Lung microvascular endothelial cell (primary cell): ENCODE data around the gene FOXJ1. TPM values are rescaled to one million over a fixed set of nuclear protein-coding genes. Genes with fewer than 3 reads are reported as not detected.

Experiments
- DNase-seq, 2 donors: peaks; one replicate each; pipeline versions ENCODE4 v3.0.0 to v3.0.0-alpha.2; 2010; ENCODE audit warnings: low read depth in 2 of 2
- total RNA-seq: library from RNA; depleted of rRNA; stranded (reverse); fragments of >200 nt; gene quantifications from 2 replicates; pipeline ENCODE4 v1.2.1, GENCODE V29; 2014

FOXJ1 gene
- total RNA-seq, 1 donor from 2014 or later: not detected

DNA sequence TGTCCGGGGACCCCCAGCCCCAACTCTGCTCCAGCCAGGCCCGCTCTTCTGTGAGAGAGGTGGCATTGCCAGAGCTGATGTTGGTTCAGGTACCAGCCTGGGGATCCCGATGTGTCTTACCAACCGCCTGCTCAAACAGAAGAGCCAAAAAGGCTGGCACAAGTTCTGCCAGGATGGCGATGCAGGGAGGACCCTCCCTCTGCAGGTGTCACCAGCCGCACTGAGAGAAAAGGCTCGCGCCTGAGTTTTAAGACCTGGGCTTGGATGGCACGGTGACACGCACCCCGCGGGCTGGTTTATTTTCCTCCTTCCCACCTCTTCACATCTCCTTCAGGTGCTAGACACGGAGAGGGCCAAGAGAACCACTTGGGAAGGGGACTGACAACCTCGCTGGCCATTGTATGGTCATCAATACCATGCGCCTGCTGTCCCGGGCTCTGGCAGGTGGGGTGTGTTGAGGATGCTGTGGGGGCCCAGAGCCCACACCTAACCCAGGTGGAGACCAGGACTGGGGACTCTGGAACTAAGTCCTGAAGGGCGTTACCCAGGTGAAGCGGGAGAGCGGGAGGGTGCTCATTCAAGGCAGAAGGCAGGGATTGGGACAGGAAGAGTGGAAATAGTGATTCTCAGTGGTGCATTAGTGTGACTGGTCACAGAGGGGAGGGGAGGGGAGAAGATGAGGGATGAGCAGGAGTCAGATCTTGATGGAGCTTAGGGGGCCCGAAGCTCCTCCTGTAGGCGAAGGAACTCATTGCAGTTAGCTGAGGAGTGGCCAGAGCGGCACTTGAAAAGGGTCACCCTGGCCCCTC is 16.3 kb downstream of the FOXJ1 start:
- DNase-seq: no peak

DNA sequence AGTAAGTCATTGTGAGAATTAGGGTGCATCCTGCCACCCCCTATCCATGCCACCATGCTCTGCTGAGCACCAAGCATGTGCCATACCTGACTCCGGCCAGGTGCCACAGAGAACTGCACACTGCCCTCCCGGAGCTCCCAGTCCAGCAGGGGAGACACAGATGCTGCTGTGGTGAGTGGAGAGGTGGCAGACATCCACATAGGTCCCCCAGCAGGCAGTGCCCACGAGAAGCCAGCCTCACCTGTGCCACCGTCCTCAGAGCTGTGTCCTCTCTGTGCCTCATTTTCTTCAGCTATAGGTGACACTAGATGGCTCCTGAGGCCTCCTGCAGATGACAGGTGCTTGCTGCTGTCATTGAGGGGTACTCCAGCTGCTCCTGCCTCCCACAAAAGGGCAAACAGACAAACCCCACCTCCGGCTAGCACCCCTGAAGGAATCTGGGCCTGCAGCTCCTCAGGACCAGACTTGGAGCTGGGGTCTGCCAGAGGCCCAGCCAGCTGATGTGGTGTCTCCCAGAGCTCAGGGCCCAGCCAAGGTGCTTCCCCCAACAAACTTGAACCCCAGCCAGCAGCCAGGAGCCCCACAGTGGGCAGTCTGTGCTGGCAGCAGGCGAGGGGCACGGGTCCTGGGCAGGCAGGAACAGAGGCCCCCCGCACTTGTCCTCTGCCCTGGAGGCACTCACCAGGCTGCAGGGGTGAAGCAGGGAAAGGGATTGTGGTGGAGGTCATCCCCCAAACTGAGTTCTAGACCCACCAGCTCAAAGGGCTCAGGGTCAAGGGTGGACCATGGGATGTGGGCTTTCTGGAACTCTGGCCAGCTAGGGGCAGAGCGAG is 17.1 kb downstream of the FOXJ1 start:
- DNase-seq: no peak

DNA sequence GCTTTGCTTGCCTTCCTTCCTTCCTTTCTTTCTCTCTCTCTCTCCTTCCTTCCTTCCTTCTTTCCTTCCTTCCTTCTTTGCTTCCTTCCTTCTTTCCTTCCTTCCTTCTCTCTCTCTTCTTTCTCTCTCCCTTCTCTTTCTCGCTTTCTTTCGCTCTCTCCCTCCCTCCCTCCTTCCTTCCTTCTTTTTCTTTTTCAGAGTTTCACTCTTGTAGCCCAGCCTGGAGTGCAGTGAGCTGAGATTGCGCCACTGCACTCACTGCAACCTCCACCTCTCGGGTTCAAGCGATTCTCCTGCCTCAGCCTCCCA is 17.9 kb downstream of the FOXJ1 start:
- no peak for DNase-seq

DNA sequence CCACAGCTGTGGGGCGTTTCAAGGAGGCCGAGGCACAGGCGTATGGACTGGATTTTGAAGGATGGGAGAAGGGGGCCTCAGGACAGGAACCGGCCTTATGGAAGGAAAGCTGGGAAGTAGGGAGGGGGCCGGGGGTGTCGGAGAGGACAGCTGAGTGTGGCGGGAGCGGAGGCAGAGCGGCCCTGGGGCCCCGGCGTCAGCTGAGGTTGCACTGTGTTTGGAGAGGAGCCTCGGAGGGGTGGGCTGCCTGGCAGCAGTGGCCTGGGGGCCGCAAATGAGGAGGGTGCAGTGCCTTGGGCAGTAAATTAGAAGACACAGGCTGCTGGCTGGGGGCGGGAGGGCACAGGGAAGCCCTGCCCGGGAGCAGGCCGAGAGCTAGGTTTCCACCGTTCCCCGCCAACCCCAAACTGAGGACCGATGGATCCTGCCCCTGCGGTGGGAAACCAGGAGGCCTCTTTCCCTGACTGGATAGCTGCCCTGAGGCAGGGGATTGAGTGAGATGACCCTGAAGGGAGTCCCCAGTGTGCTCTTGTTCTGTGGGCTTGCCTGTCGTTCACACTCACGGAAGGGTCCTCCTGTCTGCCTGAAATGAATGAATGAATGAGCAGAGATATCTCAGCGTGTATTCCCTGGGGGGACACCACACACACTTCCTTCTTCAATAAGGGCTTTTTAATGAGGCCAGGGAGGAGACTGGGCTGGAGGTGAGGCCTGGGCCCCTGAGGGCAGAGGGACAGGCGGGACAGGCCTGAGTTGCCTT is 18.4 kb downstream of the FOXJ1 start:
- no peak for DNase-seq

DNA sequence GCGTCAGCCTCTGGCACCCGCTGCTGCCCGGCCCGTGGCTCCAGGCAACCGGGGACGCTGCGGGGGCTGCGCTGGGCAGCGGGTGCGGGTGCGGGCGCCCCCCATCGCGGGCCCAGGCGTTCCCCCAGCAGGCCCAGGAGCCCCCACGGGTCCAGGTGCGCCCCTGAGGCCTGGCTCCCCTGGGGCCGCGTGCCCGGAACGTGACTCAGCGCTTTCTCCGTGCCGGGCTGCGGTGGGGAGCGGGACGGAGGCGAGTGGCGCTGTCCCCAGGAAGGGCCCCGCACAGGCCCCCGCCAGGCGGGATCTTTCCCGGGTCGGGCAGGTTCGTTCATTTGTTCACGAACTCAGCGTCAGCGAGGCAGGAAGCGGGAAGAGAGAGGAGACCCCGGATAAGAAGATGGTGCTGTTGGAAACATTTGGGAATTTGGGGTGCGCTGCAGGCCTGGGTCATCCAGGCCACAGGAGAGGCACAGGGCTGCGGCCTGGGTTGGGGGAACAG is 19.1 kb downstream of the FOXJ1 start:
- DNase-seq: peak in 1 of 2 donors; percentile 28

DNA sequence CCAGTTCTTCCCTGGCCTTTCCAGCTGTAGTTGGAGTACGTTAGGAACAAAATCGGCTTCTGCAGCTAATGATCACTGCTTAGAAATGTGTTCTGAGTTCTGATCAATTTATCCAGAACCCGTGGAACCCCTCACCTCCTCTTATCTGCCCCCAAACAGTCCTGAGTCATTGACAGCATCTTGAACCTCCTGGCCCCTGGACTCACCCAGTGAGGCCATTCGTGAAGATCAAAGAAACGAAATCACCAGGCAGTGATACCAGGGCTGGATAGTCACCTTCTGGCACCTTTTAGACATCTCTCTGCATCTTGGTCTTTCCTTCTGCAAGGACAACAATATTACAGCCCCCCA is 20.4 kb downstream of the FOXJ1 start:
- no peak for DNase-seq

DNA sequence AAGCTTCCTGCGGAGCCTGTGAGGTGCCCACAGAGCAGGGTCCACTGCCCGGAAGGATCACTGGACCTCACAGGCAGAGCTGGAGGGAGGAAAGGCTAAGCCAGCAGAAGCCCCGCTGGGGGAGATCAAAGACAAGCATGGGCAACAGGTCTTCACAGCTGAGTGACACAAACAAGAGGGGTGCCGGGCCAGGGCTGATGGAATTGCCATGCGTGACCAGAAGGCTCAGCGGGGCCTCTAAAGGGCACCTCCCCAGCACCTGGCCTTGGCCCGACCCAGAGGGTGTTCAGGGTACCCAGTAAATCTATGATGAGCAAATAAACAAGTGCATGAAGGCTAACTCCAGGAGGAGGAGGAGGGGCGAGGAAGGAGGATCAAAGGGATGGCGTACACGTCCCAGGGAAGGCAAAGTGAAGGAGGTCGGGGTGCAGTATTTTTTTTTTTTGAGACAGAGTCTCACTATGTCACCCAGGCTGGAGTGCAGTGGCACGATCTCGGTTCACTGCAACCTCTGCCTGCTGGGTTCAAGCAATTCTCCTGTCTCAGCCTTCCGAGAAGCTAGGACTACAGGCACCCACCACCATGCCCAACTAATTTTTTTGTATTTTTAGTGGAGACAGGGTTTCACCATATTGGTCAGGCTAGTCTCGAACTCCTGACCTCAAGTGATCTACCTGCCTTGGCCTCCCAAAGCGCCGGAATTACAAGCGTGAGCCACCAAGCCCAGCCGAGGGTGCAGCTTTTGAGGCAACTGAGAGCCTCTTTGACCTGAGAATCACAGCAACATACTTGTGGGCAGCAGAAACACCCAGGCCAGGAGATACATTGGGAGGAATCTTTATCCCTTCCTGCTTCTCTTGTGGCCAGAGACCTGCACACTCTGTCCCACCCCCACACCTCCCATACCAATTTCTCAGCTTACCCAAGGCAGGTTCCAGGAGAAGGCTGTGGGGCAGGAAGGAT is 21.4 kb downstream of the FOXJ1 start:
- no peak for DNase-seq

DNA sequence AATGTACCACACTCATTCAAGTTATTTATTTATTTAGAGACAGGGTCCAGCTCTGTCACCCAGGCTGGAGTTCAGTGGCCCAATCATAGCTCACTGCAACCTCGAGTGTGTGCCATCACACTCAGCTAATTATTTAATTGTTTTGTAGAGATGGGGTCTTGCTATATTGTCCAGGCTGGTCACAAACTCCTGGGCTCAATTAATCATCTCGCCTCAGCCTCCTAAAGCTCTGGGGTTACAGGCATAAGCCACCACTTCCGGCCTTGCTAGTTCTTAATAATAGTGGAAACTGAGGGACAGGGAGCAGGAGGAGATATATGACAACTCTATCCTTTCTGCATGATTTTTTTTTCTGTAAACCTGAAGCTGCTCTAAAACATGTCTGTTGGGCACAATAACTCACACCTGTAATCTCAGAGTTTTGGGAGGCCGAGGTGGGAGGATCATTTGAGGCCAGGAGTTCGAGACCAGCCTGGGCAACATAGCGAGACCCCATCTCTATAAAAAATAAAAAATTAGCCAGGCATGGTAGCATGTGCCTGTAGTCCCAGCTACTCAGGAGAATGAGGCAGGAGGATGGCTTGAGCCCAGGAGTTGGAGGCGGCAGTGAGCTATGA is 25.8 kb downstream of the FOXJ1 start:
- DNase-seq: no peak

DNA sequence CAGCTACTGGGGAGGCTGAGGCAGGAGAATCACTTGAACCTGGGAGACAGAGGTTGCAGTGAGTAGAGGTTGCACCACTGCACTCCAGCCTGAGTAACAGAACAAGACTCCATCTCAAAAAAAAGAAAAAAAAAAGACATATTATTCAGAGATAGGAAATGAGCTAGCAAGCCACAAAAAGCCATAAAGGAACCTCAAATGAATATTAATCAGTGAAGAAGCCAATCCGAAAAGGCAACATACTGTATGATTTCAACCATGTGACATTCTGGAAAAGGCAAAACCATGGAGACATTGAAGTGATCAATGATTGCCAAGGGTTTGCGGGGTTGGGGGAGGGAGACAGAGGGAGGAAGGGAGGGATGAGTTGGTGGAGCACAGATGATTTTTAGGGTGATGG is 29.1 kb downstream of the FOXJ1 start:
- DNase-seq: no peak

DNA sequence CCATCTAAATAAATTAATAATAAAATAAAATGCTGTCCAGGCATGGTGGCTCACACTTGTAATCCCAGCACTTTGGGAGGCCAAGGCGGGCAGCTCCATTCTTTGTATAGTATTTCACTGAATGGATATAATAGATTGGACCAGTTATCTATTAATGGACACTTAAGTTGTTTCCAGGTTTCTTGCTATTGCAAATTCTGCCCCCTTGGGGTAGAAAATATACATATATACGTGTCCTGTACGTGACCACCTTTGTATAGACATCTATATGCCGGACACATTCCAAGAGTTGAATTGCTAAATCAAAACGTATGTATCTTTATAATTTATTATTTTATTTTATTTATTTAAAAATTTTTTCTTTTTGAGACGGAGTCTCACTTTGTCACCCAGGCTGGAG is 33.5 kb downstream of the FOXJ1 start:
- peak; percentile 30 to 34 for DNase-seq

DNA sequence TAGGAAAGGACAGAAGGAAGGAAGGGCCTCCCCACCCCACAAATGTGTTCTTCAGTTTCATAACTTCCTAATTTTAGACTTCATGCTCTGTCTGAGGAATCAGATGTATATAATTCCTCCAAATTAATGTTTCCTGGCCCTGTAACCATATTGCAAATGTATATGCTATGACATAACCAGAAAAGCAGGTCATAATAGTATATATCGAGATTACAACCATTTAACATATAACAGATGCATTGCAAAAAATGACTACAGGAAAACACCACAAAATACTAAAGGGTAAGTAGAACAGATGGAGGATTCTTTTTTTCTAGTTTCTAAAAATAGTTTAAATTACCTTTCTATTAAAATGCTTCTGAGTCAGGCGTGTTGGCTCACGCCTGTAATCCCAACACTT is 34.3 kb downstream of the FOXJ1 start:
- DNase-seq: no peak

DNA sequence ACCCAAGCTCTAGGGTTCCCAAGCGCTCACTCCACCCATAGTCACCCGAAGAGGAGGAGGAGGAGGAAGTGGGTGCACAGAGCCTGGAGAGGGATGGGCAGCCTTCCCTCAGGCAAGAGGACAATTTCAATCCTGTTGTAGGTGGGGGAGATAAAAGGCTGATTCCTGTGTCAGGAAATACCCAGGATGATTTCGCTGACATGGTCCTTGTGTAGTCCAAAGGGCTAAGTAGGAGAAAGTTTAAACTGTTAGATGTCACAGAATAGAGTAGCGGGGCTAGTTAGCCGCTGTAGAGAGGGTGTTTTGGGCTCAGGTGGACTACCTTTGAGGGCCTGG is 36.2 kb downstream of the FOXJ1 start:
- DNase-seq: no peak

DNA sequence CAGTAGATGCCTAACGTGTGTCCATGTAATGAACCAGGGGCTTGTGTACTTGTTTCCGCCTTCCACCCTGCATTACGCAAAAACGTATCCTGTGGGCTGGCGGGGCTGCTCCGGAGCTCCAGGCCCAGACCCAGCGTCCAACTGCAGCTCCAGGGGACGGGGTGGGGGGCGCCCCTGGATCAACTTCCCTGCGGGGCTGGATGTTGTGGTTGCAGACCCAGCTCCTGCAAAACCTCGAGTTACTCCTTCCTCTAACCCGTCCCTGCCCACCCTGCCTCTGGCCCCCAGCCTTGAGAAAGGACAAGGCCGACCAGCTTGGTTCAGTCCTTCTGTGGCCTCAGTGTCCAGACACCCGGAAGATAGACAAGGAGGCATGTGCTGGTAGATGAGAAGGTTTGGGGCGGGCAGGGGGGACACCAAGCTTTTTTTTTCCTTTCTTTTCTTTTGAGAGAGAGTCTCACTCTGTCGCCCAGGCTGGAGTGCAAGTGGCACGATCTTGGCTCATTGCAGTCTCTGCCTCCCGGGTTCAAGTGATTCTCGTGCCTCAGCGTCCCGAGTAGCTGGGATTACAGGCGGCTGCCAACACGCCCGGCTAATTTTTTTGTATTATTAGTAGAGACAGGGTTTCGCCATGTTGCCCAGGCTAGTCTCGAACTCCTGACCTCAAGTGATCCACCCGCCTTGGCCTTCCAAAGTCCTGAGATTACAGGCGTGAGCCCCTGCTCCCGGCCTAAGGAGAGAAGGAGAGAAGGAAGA is 36.7 kb downstream of the FOXJ1 start:
- DNase-seq: no peak

DNA sequence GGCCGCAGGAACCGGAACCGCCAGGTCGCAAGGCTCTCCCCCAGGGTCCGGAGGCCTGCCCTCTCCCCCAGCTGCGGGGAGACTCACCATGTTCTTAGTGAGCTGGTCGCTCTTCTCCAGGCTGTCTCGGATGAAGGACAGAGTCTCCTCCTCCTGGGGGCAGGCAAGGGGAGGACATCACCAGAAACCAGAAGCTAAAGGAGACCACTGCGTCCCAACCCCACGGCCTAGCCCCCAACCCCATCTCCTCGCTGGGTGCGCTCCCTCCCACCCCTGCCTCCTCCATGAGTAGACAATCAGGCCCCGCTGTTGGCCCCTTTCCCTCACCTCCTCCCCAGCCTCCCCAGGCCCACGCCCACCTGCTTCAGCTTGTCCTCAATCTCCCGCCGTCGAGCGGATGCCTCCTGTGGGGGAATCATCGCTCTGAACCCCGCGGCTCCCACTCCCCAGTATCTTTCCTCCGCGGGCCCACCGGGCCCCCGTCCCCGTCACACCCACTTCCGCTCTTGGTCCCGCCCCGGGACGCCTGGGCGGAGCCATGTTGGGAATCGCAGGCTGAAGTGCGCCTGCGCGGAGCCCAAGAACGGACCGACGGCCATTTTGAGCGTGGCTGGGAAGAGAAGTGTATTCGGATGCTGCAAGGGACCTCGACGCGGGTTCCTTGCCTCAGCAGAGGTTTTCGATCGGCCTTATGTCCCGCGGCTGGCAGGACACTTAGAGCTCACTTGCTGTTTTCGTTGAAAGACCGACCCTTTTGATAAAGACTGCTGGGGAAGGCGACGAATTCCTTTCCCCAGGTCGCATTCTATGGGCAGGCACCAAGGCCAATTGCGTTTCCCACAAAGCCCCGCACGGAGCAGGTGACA is 37.5 kb downstream of the FOXJ1 start, which contains the start of gene EXOC7:
Gene EXOC7 (minus strand): TSS at position 514 of the 866 bp plus-strand sequence. CDS start 95 bp downstream, at position 419.
- DNase-seq: peak; percentile 92 to 94

DNA sequence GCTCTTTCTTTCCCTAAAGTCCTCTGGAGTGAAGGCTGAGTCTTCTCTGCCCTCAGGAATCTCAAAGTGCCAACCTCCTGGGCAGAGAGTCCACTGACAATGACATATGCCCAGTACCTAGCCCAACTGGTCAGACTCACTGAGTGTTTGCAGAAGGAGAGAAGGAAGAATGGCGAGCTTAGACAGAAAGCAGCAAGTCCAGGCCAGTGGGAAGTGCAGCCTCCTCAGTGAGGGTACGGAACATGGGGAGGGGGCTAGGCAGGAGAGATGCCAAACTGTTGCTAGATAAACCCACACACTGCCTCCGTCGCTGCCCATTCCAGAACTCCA is 38.1 kb downstream of the FOXJ1 start:
- DNase-seq: no peak

DNA sequence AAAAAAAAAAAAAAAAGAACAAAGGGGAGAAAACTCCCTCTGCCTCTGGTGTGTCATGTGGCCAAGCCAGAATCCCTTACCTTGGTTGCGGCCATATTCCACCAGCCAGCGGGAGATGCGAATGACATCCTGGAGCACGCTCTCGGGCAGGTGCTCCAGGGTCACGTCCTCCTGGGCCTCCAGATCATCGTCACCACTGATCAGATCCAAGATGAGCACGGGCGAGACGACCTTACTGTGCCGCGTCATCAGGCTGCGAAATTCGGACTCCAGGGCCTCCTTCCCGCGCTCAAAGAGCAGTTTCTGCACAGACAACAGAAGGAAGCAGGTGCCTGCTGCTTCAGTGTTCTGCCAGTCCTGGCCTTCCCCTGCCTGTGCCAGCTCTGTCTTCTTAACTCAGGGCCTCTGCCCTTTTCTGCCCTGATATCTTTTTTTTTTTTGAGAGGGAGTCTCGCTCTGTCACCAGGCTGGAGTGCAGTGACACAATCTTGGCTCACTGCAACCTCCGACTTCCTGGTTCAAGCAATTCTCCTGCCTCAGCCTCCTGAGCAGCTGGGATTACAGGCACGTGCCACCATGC is 43.2 kb downstream of the FOXJ1 start:
- no peak for DNase-seq

DNA sequence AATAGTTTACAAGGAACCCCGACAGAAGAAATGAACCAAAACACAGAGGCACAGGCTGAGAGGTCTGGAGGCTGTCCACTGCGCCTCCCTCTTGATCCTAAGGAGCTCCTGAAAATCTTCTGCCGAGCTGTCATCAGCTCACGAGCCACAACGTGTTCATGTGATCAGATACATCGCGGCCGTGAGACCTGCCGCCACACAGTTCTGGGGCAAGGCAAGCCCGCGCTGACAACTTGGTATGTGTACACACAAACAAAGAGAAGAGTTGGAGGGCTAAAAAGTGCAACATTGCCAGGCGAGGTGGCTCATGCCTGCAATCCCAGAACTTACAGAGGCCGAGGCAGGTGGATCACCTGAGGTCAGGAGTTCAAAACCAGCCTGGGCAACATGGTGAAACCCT is 45.1 kb downstream of the FOXJ1 start:
- no peak for DNase-seq

DNA sequence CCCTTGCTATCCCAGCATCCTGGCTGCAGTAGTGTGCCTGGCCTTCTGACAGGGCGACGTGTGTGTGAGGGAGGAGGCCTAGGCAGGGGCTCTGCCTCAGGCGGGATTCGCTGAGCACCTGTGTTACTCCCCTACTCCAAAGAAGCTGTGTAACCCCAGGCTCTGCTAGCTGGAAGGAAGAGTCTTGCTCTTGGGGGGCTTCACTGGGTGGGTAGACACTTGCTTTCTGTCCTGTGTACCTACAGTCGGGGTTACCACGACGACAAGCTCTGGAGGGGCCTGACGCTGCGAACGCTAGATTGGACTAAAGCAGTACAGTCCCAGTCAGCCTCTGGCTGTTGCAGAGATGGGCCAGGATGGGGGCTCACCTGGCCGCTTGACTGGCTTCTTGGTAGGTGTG is 47.0 kb downstream of the FOXJ1 start:
- no peak for DNase-seq
